ENCODE results near the gene DLGAP4. TPM values are rescaled to one million over a fixed set of nuclear protein-coding genes. Genes with fewer than 3 reads are reported as not detected.

Gene DLGAP4, protein sequence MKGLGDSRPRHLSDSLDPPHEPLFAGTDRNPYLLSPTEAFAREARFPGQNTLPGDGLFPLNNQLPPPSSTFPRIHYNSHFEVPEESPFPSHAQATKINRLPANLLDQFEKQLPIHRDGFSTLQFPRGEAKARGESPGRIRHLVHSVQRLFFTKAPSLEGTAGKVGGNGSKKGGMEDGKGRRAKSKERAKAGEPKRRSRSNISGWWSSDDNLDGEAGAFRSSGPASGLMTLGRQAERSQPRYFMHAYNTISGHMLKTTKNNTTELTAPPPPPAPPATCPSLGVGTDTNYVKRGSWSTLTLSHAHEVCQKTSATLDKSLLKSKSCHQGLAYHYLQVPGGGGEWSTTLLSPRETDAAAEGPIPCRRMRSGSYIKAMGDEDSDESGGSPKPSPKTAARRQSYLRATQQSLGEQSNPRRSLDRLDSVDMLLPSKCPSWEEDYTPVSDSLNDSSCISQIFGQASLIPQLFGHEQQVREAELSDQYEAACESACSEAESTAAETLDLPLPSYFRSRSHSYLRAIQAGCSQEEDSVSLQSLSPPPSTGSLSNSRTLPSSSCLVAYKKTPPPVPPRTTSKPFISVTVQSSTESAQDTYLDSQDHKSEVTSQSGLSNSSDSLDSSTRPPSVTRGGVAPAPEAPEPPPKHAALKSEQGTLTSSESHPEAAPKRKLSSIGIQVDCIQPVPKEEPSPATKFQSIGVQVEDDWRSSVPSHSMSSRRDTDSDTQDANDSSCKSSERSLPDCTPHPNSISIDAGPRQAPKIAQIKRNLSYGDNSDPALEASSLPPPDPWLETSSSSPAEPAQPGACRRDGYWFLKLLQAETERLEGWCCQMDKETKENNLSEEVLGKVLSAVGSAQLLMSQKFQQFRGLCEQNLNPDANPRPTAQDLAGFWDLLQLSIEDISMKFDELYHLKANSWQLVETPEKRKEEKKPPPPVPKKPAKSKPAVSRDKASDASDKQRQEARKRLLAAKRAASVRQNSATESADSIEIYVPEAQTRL
- total RNA-seq (2021): 58.6 and 59.9 TPM in 2 replicates
- Bru-seq, nascent RNA: percentile 56 among the genes with signal in this experiment
- percentile 59 among the genes with signal in this experiment for BruChase-seq, experiment 1, labeled RNA remaining after a 2-hour chase
- percentile 71 among the genes with signal in this experiment for BruChase-seq, experiment 2, labeled RNA remaining after a 6-hour chase
- long read RNA-seq, transcript DLGAP4-206 (7 exons, 3,110 nt): major isoform, 30 of 144 reads
- long read RNA-seq, transcript DLGAP4-202 (7 exons, 2,392 nt): minor isoform, 9 of 144 reads
- long read RNA-seq, partial matches to known transcripts: 10 of 144 reads
- long read RNA-seq, other reads (novel, unspliced or antisense): 95 of 144 reads

DNA sequence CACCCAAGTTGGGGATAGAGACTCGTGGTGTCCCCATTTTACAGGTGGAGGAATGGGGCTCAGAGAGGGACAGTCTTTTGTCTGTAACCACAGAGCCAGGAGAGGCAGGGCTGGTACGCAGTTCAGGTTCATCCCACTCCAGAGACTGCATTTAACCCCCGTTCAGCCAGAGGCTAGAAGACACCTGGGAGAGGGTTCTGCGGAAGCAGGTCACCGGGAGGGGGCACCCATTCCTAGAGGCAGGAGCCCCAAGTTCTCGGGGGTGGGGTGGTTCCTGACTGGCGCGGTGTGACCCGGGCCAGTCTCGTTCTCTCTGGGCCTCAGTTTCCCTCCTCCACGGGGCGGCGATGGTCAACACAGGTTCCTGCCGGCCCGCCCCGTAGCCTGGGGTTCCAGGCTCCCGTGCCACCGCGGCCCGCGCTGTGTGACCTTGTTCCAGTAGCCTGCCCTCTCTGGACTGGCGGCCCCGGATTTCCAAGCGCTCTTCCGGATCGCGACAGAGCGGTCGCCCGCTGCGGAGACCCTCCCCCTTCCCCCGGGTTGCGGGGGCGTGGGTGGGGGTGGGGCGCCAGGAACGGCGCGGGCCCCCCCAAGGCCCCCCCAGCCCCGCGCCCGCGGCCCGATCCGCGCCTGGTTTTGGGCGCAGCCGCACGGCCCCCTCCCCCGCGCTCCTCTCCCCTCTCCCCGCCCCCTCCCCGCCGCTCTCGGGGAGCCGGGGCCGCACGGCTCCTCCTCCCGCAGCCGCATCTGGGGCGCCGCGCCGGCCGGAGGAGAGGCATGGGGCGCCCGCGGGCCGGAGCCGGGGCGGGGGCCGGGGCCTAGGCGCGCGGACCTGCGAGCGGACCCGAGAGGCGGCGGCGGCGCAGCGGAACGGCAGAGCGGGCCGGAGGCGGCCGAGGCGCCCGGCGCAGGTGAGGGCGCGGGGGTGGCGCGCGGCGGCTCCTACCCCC is at the start of gene DLGAP4:
TSS of gene DLGAP4 (plus strand) at position 738 of the 950 bp plus-strand sequence. CDS start 125,379 bp downstream, outside the sequence.
- Histone ChIP-seq H3K4me3 (ENCODE audit: low read depth, low read length, poor library complexity, severe bottlenecking) (peak within 1 kb of the TSS; percentile 71), H3K9me3 (ENCODE audit: low read depth, low read length, poor library complexity, severe bottlenecking) (no peaks in the 10 kb centered on the region), H3K27me3 (replicated peaks; ENCODE audit: insufficient read depth, low read depth, low read length, poor library complexity) (peaks cover 42% of the 10 kb centered on the region), H3K4me1 (ENCODE audit: insufficient read depth, low read length, poor library complexity, severe bottlenecking) (peaks cover 12% of the 10 kb centered on the region), H3K27ac (ENCODE audit: low read depth, low read length, poor library complexity, severe bottlenecking) (peak within 1 kb of the TSS; percentile 42), H3K36me3 (ENCODE audit: insufficient read depth, low read length, poor library complexity, severe bottlenecking) (no peaks in the 10 kb centered on the region)
- ChIA-PET POLR2A (ENCODE audit: low non-redundant PET) (no interaction called here), CTCF (no interaction called here)
- intact Hi-C loops (cut with micrococcal nuclease; ENCODE audit: unreplicated experiment): no loop called here
- no TSS peak for BruUV-seq (replicated peaks)
- TF ChIP-seq, protein P1, sequence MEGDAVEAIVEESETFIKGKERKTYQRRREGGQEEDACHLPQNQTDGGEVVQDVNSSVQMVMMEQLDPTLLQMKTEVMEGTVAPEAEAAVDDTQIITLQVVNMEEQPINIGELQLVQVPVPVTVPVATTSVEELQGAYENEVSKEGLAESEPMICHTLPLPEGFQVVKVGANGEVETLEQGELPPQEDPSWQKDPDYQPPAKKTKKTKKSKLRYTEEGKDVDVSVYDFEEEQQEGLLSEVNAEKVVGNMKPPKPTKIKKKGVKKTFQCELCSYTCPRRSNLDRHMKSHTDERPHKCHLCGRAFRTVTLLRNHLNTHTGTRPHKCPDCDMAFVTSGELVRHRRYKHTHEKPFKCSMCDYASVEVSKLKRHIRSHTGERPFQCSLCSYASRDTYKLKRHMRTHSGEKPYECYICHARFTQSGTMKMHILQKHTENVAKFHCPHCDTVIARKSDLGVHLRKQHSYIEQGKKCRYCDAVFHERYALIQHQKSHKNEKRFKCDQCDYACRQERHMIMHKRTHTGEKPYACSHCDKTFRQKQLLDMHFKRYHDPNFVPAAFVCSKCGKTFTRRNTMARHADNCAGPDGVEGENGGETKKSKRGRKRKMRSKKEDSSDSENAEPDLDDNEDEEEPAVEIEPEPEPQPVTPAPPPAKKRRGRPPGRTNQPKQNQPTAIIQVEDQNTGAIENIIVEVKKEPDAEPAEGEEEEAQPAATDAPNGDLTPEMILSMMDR (conservative IDR thresholded peaks at IDR 0.05; ENCODE audit: low read depth, low read length): no peak
- no peak for TF ChIP-seq EZH2 (IDR thresholded peaks at IDR 0.05; ENCODE audit: borderline replicate concordance, low read depth, low read length, poor library complexity, severe bottlenecking)
- DNase-seq (ENCODE audit: low spot score): no peak

DNA sequence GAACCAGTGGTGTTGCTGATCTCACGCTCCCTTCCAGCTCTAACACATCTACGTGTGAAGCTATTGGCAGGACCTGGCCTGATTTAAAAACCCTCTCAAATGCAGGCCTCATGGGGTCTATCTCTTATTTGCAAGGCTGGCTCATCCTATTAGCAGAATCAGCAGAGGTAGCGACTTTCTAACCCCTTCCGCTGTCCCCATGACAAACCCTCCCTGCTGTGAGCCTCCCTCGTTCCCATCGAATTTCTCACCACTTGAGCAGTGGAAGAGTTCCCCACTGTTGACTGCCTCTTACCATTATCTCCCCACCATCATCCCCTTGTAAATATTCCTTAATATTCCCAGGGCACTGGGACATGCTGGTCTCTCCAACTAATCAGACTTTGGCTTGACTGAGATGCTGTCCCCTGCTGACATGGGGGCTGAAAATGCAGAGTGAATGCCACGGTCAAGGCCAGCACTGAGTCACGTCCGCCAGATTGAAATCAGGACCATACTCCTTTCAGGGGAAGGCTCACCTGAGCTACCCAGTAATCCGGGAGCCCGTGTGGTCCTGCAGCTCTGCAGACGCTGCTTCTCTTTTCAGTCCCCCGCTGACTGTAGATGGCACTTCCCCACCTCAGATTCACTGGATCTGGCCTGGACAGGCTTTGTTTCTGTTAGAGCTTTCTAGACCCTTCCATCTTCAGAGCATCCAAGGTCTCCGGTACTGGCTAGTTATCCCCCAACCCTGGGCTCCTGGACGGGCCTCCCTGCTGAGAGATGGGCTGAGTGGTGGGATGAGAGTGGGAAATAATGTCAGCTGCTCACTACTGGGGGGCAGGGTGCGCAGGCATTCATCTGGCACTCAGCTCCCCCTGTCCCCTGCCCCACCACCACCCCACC is 46.7 kb upstream of the DLGAP4 start:
- Histone ChIP-seq H3K4me3 (ENCODE audit: low read depth, low read length, poor library complexity, severe bottlenecking) (no peak overlapping the region), H3K27ac (ENCODE audit: low read depth, low read length, poor library complexity, severe bottlenecking) (no peak overlapping the region), H3K27me3 (replicated peaks; ENCODE audit: insufficient read depth, low read depth, low read length, poor library complexity) (no peaks in the 10 kb centered on the region), H3K36me3 (ENCODE audit: insufficient read depth, low read length, poor library complexity, severe bottlenecking) (peaks cover 6% of the 10 kb centered on the region), H3K9me3 (ENCODE audit: low read depth, low read length, poor library complexity, severe bottlenecking) (no peaks in the 10 kb centered on the region), H3K4me1 (ENCODE audit: insufficient read depth, low read length, poor library complexity, severe bottlenecking) (no peaks in the 10 kb centered on the region)
- TF ChIP-seq EZH2 (IDR thresholded peaks at IDR 0.05; ENCODE audit: borderline replicate concordance, low read depth, low read length, poor library complexity, severe bottlenecking): no peak
- TF ChIP-seq, protein P1 (conservative IDR thresholded peaks at IDR 0.05; ENCODE audit: low read depth, low read length): no peak
- POLR2A ChIA-PET (ENCODE audit: low non-redundant PET): interaction anchor here (0.7 kb wide), 1 partner anchor 23 kb away, joined by 4 read pairs; the partner anchor contains the start of gene AAR2
- no TSS peak for BruUV-seq (replicated peaks)
- CTCF ChIA-PET: no interaction called here
- intact Hi-C loops (cut with micrococcal nuclease; ENCODE audit: unreplicated experiment): no loop called here
- no peak for DNase-seq (ENCODE audit: low spot score)

Data from A673 (cell line).